ENCODE results near the gene RFX4.

Gene RFX4

GRCh38 chr12:106582641-106583230, at the start of gene RFX4:
RFX4 (plus strand) TSS chr12:106583004; CDS start chr12:106583321, 317 bp downstream.
- DNase-seq, result no peak

- no peak for DNase-seq
Observed at GRCh38 chr12:106541201-106541600, 41.6 kb upstream of the RFX4 start.

DNA sequence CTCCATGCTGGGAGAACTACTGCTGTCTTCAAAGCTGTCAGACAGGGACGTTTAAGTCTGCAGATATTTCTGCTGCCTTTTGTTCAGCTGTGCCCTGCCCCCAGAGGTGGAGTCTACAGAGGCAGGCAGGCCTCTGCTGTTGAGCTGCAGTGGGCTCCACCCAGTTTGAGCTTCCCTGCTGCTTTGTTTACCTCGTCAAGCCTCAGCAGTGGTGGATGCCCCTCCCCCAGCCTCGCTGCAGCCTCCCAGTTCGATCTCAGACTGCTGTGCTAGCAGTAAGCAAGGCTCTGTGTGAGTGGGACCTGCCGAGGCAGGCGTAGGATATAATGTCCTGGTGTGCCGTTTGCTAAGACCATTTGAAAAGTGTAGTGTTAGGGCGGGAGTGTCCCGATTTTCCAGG, 31.4 kb upstream of the RFX4 start:
- DNase-seq, result no peak

DNA sequence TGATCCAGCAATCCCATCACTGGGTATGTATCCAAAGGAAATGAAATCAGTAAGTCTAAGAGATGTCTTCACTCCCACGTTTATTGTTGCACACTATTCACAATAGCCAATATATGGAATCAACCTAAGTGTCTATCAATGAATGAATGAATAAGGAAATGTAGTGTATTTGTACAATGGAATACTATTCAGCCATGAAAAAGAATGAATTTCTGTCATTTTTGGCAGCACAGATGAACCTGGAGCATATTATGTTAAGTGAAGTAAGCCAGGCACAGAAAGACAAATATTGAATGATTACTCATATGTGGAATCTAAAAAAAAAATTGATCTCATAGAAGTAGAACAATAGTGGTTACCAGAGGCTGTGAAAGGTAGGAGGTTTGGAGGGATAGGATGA, 30.6 kb upstream of the RFX4 start:
- no peak for DNase-seq

- no peak for DNase-seq
Observed at GRCh38 chr12:106564678-106565329, 18.0 kb upstream of the RFX4 start.

- no peak for DNase-seq
Observed at GRCh38 chr12:106566771-106567170, 16.0 kb upstream of the RFX4 start.

DNA sequence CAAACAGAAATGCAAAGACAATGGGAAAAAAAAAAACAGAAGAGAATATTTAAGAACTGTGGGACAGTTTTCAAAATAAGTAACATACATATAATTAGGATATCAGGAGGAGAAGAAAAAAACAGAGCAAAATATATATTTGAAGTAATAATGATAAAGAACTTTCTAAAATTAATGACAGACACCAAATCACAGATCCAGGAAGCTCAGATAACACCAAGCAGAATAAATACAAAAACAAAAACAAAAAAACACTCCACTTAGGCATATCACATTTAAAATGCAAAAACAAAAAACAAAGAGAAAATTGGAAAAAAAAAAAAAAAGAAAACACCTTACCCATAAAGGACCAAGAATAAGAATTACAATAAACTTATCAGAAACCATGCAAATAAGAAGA, 9.6 kb upstream of the RFX4 start:
- DNase-seq, result no peak

DNA sequence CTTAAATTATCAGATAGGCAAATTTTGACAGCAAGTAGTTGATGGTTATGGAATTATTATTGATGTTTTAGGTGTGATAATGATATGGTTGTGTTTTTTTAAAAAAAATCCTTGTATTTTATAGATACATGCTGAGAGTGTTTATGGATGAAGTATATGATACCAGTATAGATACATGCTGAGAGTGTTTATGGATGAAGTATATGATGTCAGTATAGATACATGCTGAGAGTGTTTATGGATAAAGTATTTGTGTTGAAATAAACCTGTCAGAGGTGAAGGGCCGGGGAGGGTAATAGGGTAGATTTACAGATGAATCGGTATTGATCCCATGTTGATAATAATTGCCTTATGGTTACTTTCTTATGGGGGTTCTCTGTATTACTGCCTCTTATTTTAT, 6.0 kb upstream of the RFX4 start:
- no peak for DNase-seq

DNA sequence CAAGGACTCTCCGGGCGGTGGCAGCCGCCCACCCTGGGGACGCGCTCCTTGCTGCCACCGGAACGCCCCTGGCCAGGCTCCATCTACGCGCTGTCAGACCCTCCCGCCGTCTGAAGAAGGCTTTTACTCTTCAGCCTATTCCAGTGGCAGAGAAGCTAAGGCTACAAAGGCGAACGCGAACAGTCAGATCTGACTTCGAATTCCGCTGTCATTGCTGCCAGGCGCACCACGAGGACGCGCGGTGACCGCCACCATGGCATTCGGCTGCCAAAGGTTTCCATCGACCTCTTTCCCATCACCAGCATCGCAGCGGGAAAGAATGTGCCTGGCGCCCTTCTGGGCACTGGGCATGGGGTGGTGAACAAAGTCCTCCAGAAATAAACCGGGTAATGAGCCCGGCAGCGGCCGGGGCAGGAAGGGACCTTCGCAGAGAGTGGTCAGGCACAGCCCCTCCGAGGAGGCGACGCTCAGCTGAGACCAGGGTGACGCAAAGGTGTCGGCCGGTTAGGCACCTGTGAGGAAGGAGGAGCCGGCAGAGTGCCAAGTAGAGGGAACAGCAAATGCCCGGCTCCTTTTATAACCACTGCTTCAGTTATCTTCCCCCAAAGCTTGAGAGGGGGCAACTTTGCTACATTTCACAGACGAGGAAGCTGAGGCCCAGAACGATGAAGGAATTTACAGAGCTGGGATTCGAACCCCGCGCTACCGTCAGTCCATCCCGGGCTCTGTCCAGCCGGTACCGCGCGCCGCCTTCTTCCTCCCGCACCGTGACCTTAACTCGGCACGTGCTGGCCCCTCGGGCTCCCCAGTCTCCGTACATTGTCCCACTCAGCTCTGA, 1.9 kb upstream of the RFX4 start:
- no peak for DNase-seq

- no peak for DNase-seq
Observed at GRCh38 chr12:106581543-106582248, 1.1 kb upstream of the RFX4 start.

DNA sequence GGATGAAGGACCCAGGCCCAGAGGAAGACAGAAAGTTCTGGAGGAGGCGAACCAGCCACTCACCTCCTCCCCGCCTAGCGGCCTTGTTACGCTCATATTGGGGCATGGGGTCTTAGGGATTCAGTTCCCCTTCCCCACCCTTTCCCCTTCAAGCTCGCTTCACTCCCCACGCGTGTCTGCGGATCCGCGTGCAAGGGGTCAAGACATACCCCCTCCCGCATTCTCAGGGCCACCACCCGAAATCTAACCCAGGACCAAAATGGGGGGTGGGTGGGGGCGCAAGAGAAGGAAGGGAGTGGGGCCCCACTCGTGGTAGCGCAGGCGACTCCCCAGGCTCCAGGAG, 584 bp upstream of the RFX4 start:
- DNase-seq, result no peak

GRCh38 chr12:106583242-106584103, 669 bp downstream of the RFX4 start:
- DNase-seq, result no peak

- no peak for DNase-seq
Observed at GRCh38 chr12:106584104-106585064, 1.6 kb downstream of the RFX4 start.

GRCh38 chr12:106585105-106585520, 2.3 kb downstream of the RFX4 start:
- DNase-seq, result no peak

GRCh38 chr12:106585521-106586277, 2.9 kb downstream of the RFX4 start:
- no peak for DNase-seq

- DNase-seq, result no peak
Observed at GRCh38 chr12:106586278-106586802, 3.5 kb downstream of the RFX4 start.

DNA sequence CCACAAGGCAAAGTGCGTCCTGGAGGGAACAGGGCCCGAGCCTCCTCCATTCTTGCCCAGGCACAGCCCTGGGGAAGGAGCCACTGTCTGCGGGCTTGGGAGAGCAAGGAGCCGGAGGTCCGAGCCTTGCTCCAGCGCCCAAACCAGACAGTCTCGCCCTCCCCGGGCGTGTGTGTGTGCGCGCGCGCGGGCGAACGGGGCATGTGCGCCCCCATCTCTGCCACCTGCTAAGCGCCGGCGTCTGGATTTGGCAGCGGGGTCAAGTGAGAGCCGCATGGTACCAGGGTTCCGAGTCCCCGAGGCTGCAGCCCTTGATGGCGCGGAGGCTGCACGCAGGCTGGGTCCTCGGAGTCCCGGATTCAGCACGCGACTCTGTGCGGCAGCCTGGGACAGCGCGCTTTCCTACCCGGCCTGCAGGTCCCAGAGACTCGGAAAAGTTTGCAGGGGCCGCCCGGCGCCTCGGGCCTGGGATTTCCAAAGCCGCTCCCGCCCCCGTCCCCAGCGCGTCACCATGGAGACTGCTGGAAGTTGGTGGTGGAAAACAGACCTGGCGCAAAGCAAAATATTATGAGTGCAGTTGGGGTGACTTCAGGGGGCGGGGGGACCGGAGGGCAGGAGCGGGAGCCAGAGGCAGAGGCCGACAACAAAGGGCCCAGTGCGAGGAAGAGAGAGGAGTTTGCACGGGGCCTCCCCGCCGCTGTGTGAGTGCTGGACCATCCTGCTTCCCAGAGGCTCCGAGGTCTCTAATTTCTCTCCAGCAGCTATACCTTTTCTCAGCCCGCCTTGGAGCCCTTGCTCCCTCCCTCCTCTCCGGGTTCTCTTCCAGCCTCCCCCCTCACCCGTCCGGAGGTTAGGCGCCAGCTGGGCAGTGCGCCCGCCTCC, 4.2 kb downstream of the RFX4 start:
- no peak for DNase-seq

GRCh38 chr12:106588771-106589170, 6.0 kb downstream of the RFX4 start:
- no peak for DNase-seq

GRCh38 chr12:106590601-106591000, 7.8 kb downstream of the RFX4 start:
- DNase-seq, result no peak

Data from AML-193 (cell line).